Heart left ventricle (tissue), 16 donors: ENCODE measurements around the gene FABP6. TPM values are rescaled to one million over a fixed set of nuclear protein-coding genes. Genes with fewer than 3 reads are reported as not detected.
A peak's percentile ranks its signal among the peaks of the same experiment; 100 is the strongest.

Experiments used
- ATAC-seq, 4 donors: fragments of 200-7000 bp; cut with Tn5 transposase; one replicate each; pipeline ENCODE4 v1.9.1; 2020 to 2022; ENCODE audit warnings: moderate library complexity in 4 of 4, mild to moderate bottlenecking in 3 of 4, moderate number of reproducible peaks in 1 of 4
- DNase-seq, 5 donors: peaks; one replicate each; pipeline ENCODE4 v3.0.0-alpha.2; 2020
- H3K27ac ChIP-seq, 12 donors: fragments of 200-600 bp; sonication (generic) in 4 of 12; one replicate each; pipeline versions ENCODE4 v1.5.0 to v1.8.0; 2016 to 2022; ENCODE audit warnings: mild to moderate bottlenecking in 2 of 12
- H3K27me3 ChIP-seq, 9 donors: fragments of 200-600 bp; sonication (generic) in 2 of 9; one replicate each; pipeline versions ENCODE4 v1.5.1 to v1.8.0; 2016 to 2022; ENCODE audit warnings: mild to moderate bottlenecking in 3 of 9
- H3K36me3 ChIP-seq, 9 donors: fragments of 200-600 bp; sonication (generic) in 2 of 9; one replicate each; pipeline versions ENCODE4 v1.5.0 to v1.8.0; 2018 to 2022; ENCODE audit warnings: mild to moderate bottlenecking in 2 of 9
- H3K4me1 ChIP-seq, 12 donors: fragments of 200-600 bp; sonication (generic) in 4 of 12; one replicate each; pipeline versions ENCODE4 v1.5.0 to v1.8.0; 2016 to 2022; ENCODE audit warnings: mild to moderate bottlenecking in 3 of 12
- H3K4me3 ChIP-seq, 12 donors: fragments of 200-600 bp; sonication (generic) in 4 of 12; one replicate each; pipeline versions ENCODE4 v1.5.0 to v1.8.0; 2017 to 2022; ENCODE audit warnings: mild to moderate bottlenecking in 9 of 12, moderate library complexity in 4 of 12
- H3K9me3 ChIP-seq, 12 donors: fragments of 200-600 bp; sonication (generic) in 4 of 12; one replicate each; pipeline versions ENCODE4 v1.5.0 to v1.8.0; 2016 to 2022; ENCODE audit warnings: mild to moderate bottlenecking in 1 of 12
- POLR2A ChIP-seq, 2 donors: fragments of 450-650 bp; IDR thresholded peaks; one replicate each; pipeline ENCODE4 v1.6.1; 2017; ENCODE audit warnings: antibody characterized with exemption in 2 of 2, mild to moderate bottlenecking in 2 of 2, moderate library complexity in 2 of 2
- WGBS, 4 donors: extraction: QIAGEN DNeasy Blood & Tissue Kit in 2 of 4; methylation state at CpG; one replicate each; pipeline versions ENCODE4 v1.1.5 to v1.1.7; 2013 to 2018; 5-methylcytosine and 5-hydroxymethylcytosine counted together
- intact Hi-C, 10 donors: fragments of 100-400 bp; cut with DNase I; formaldehyde crosslinking; loops; one replicate each; pipeline versions ENCODE4 v1.11.1 to v1.14.2; 2022
- polyA plus RNA-seq, 2 donors: library from polyadenylated mRNA; stranded (reverse); fragments of 200-250 nt; gene quantifications; one replicate each; pipeline ENCODE4 v1.2.3, GENCODE V29; 2013
- total RNA-seq, 9 donors: library from RNA; depleted of rRNA in 2 of 9; stranded (reverse); fragments of >200 nt in 2 of 9; fragmentation: NEBNext Ultra II Directional in 3 of 9; extraction: Animal tissue kit (Norgen Biotek cat#: 25700) in 3 of 9; gene quantifications; one replicate each; pipeline versions ENCODE4 v1.1.0 to v1.2.4, GENCODE V29; 2016 to 2023
- TF ChIP-seq, protein P1 (sequence below), 12 donors: fragments of 200-600 bp; sonication (generic) in 4 of 12; IDR thresholded peaks; one replicate each; pipeline versions ENCODE4 v1.5.0 to v1.8.0; 2018 to 2022; ENCODE audit warnings: antibody characterized with exemption in 12 of 12, mild to moderate bottlenecking in 5 of 12
- donor health status: ischemic (EF 13 %, LVEDD 7.1; RV severe dilation, severe dysfunction).
- donor health status: healthy with polysubstance abuse.
- donor health status: DM: no; HTN: yes; CAD: no.
- donor health status: DM: no; HTN: no; CAD: no.
- donor health status: ischemic (EF 25% LVEDD 6.9; RV normal size, moderate dysfunction).
- donor health status: ischemic (EF 25% LVEDD 5.7; RV mildly dilated, moderate dysfunction).
- donor health status: healthy.
- donor health status: DM: yes; HTN: yes; CAD: no.
- donor health status: ischemic (EF 35%, LVEDD 5.7; RV mildly dilated, moderate dysfunction).
- donor health status: nonischemic (EF 11% LVEDD 7.7; RV severe dilation, severe dysfunction).
- donor health status: DM: yes; HTN: yes; CAD: no.
- donor health status: PGD.
- donor health status: ischemic (EF 29% LVEDD 5.4; RV normal size, mild dysfunction).
- donor health status: nonischemic (EF 23%, LVEDD 6.1; RV moderate dilation, normal function).

The FABP6 gene
- total and polyA plus RNA-seq, 11 donors = 0.25 to 6.2 (median 2.3) TPM

DNA sequence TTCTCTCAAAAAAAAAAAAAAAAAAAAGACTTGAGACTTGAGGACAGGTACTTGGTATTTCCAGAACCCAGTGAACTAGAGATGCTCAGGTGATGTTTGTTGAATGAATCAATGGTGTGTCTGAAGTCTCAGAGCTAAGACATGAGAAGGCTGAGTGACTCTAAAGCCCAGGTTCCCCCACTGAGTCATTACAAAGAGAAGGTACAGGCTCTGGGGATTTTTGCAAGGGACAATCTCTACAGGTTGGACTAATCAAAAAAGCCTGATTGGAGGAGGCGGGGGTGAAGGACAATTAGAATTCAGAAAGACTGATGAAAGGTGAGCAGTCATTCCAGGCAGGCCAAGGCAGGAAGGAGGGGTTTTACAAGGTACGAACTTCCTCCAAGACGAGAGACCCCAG lies 8.2 kb upstream of the FABP6 start:
- intact Hi-C loops = no loop called here
- no peaks in the 10 kb centered on the region for H3K9me3 ChIP-seq
- H3K36me3 ChIP-seq = no peaks in the 10 kb centered on the region
- no peaks in the 10 kb centered on the region for H3K4me1 ChIP-seq
- H3K27ac ChIP-seq = no peak overlapping the region
- TF ChIP-seq, protein P1, sequence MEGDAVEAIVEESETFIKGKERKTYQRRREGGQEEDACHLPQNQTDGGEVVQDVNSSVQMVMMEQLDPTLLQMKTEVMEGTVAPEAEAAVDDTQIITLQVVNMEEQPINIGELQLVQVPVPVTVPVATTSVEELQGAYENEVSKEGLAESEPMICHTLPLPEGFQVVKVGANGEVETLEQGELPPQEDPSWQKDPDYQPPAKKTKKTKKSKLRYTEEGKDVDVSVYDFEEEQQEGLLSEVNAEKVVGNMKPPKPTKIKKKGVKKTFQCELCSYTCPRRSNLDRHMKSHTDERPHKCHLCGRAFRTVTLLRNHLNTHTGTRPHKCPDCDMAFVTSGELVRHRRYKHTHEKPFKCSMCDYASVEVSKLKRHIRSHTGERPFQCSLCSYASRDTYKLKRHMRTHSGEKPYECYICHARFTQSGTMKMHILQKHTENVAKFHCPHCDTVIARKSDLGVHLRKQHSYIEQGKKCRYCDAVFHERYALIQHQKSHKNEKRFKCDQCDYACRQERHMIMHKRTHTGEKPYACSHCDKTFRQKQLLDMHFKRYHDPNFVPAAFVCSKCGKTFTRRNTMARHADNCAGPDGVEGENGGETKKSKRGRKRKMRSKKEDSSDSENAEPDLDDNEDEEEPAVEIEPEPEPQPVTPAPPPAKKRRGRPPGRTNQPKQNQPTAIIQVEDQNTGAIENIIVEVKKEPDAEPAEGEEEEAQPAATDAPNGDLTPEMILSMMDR (IDR thresholded peaks at IDR 0.05) = no peak
- no peak for TF ChIP-seq POLR2A (IDR thresholded peaks at IDR 0.05)
- ATAC-seq = no peak
- no peak for DNase-seq
- WGBS, 4 donors = 82 to 96% (median 92%) methylated on average over 3 of the region's 3 CpGs
- no peaks in the 10 kb centered on the region for H3K27me3 ChIP-seq
- no peak overlapping the region for H3K4me3 ChIP-seq

GRCh38 chr5:160227012-160227411 lies 2.3 kb upstream of the FABP6 start:
- no peaks in the 10 kb centered on the region for H3K36me3 ChIP-seq
- TF ChIP-seq, protein P1 (IDR thresholded peaks at IDR 0.05) = no peak
- no peak for TF ChIP-seq POLR2A (IDR thresholded peaks at IDR 0.05)
- H3K27ac ChIP-seq = no peak overlapping the region
- H3K9me3 ChIP-seq = no peaks in the 10 kb centered on the region
- DNase-seq (no peak), ATAC-seq (no peak)
- 83 to 93% (median 90%) methylated on average over 2 of the region's 2 CpGs for WGBS, 4 donors
- intact Hi-C loops = no loop called here
- H3K4me1 ChIP-seq = no peaks in the 10 kb centered on the region
- H3K4me3 ChIP-seq = no peak overlapping the region
- no peaks in the 10 kb centered on the region for H3K27me3 ChIP-seq

DNA sequence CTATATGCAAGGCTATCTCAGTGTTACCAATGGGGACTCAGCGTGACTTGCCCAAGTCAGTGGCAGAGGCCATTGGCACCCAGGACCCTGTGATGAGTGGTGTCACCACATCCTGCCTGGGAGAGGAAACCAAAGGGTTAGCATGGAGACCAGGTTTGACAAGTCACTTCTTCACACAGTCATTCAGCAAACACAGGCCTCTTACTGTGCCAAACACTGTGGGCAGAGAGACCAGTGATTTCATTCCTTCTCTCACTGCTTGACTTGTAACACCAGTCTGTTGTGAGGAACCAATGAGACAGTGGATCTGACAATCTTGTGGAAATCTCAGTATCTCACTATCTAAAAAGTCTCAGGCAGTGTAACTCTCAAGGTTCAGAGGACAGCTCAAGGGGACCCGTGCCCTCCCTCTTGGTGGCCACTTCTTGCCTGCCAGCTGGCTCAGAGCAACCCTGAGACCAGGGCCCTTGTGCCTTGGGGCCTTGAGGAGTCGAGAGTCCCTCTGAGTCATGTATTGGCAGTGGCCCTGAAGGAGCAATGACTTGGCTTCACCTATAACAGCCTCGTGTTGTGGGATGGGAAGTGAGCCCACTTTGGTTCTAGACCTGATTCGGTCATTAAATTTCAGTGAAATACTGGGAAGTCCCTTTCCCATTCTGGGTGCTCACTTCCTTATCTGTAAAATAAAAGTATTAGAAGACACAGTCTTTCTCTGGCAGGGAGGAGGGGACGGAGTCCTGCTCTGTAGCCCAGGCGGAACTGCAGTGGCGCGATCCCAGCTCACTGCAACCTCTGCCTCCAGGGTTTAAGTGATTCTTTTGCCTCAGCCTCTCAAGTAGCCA lies 1.6 kb downstream of the FABP6 start:
- Histone ChIP-seq H3K27me3 (no peaks in the 10 kb centered on the region), H3K9me3 (no peaks in the 10 kb centered on the region), H3K4me3 (no peak overlapping the region), H3K36me3 (no peaks in the 10 kb centered on the region), H3K4me1 (peaks cover 0 to 5% (median 0%) of the 10 kb centered on the region in 12 donors), H3K27ac (no peak overlapping the region)
- ATAC-seq (peak in 2 of 4 donors; percentile 20 to 33), DNase-seq (no peak)
- TF ChIP-seq, protein P1 (IDR thresholded peaks at IDR 0.05) = no peak
- TF ChIP-seq POLR2A (IDR thresholded peaks at IDR 0.05) = no peak
- WGBS, 4 donors = 78 to 85% (median 81%) methylated on average over 9 of the region's 9 CpGs
- intact Hi-C loops = no loop called here

DNA sequence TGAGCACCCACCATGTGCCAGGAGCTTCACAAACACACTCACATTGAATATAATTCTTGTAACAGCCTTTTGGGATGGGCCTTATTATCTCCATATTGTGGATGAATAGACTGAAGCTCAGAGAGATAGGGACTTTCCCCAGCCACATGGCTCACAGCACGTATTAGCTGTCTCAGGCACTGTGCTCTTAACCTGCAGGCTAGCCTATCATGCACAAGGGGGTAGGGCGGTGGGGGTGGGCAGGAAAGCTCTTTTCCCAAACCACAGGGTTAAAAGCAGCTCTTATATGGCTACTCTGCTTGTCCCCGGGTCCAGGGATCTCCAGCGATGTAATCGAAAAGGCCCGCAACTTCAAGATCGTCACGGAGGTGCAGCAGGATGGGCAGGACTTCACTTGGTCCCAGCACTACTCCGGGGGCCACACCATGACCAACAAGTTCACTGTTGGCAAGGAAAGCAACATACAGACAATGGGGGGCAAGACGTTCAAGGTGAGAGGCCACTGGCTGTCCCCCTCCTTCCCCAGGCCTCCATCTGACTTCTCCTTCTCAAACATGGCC lies 2.6 kb downstream of the FABP6 start:
- DNase-seq (no peak), ATAC-seq (no peak)
- Histone ChIP-seq H3K9me3 (no peaks in the 10 kb centered on the region), H3K4me3 (no peak overlapping the region), H3K36me3 (no peaks in the 10 kb centered on the region), H3K27me3 (no peaks in the 10 kb centered on the region), H3K27ac (no peak overlapping the region), H3K4me1 (peaks cover 0 to 5% (median 0%) of the 10 kb centered on the region in 12 donors)
- WGBS, 4 donors = 80 to 93% (median 83%) methylated on average over 10 of the region's 10 CpGs
- intact Hi-C loops = no loop called here
- TF ChIP-seq POLR2A (IDR thresholded peaks at IDR 0.05) = no peak
- TF ChIP-seq, protein P1 (IDR thresholded peaks at IDR 0.05) = no peak
